ENCODE results near the gene NAALADL2.

The NAALADL2 gene

GRCh38 chr3:174854987-174855386, 4.1 kb upstream of the NAALADL2 start:
- no peak for TF ChIP-seq EZH2phosphoT487 (conservative IDR thresholded peaks at IDR 0.05; ENCODE audit: low read length)
- H4K20me1 ChIP-seq (ENCODE audit: low read depth, low read length) = no peaks in the 10 kb centered on the region
- H2AFZ ChIP-seq (ENCODE audit: low read depth, low read length, severe bottlenecking) = no peak overlapping the region
- no peak overlapping the region for H3K4me2 ChIP-seq (ENCODE audit: low read depth, low read length, poor library complexity, severe bottlenecking)
- H3K9me2 ChIP-seq (replicated peaks; ENCODE audit: insufficient read depth, low read length) = no peaks in the 10 kb centered on the region
- no peaks in the 10 kb centered on the region for H3F3A ChIP-seq (ENCODE audit: insufficient read depth)
- no peaks in the 10 kb centered on the region for H3K79me2 ChIP-seq (ENCODE audit: insufficient read depth, low read length)
- H3K36me3 ChIP-seq (ENCODE audit: low read length) = no peaks in the 10 kb centered on the region
- no peak overlapping the region for H3K9ac ChIP-seq (ENCODE audit: low read length)
- H3K27me3 ChIP-seq (ENCODE audit: low read length) = no peaks in the 10 kb centered on the region
- H3K4me3 ChIP-seq (ENCODE audit: insufficient read depth, low read length, poor library complexity, severe bottlenecking) = no peak overlapping the region
- no peak overlapping the region for H3K27ac ChIP-seq (ENCODE audit: low read depth, low read length)
- no peaks in the 10 kb centered on the region for H3K9me3 ChIP-seq (ENCODE audit: insufficient read depth, low read length)

- TF ChIP-seq EZH2phosphoT487 (conservative IDR thresholded peaks at IDR 0.05; ENCODE audit: low read length) (no peak), CTCF (IDR thresholded peaks at IDR 0.05; ENCODE audit: insufficient read depth, low read length, poor library complexity, severe bottlenecking) (no peak)
- no peak overlapping the region for H3K9ac ChIP-seq (ENCODE audit: low read length)
- no peaks in the 10 kb centered on the region for H3K79me2 ChIP-seq (ENCODE audit: insufficient read depth, low read length)
- H3F3A ChIP-seq (ENCODE audit: insufficient read depth) = no peaks in the 10 kb centered on the region
- H3K4me2 ChIP-seq (ENCODE audit: low read depth, low read length, poor library complexity, severe bottlenecking) = no peak overlapping the region
- H3K9me3 ChIP-seq (ENCODE audit: insufficient read depth, low read length) = no peaks in the 10 kb centered on the region
- no peaks in the 10 kb centered on the region for H3K36me3 ChIP-seq (ENCODE audit: low read length)
- H3K27me3 ChIP-seq (ENCODE audit: low read length) = no peaks in the 10 kb centered on the region
- H3K27ac ChIP-seq (ENCODE audit: low read depth, low read length) = no peak overlapping the region
- no peak overlapping the region for H2AFZ ChIP-seq (ENCODE audit: low read depth, low read length, severe bottlenecking)
- no peak overlapping the region for H3K4me3 ChIP-seq (ENCODE audit: insufficient read depth, low read length, poor library complexity, severe bottlenecking)
- no peaks in the 10 kb centered on the region for H3K9me2 ChIP-seq (replicated peaks; ENCODE audit: insufficient read depth, low read length)
- no peaks in the 10 kb centered on the region for H4K20me1 ChIP-seq (ENCODE audit: low read depth, low read length)
Measured at GRCh38 chr3:174857301-174857700, 1.8 kb upstream of the NAALADL2 start.

- H3K36me3 ChIP-seq (ENCODE audit: low read length) = no peaks in the 10 kb centered on the region
- no peaks in the 10 kb centered on the region for H3F3A ChIP-seq (ENCODE audit: insufficient read depth)
- TF ChIP-seq CTCF (IDR thresholded peaks at IDR 0.05; ENCODE audit: insufficient read depth, low read length, poor library complexity, severe bottlenecking) (no peak), EZH2phosphoT487 (conservative IDR thresholded peaks at IDR 0.05; ENCODE audit: low read length) (no peak)
- no peaks in the 10 kb centered on the region for H3K9me2 ChIP-seq (replicated peaks; ENCODE audit: insufficient read depth, low read length)
- no peaks in the 10 kb centered on the region for H3K27me3 ChIP-seq (ENCODE audit: low read length)
- no peak overlapping the region for H3K4me2 ChIP-seq (ENCODE audit: low read depth, low read length, poor library complexity, severe bottlenecking)
- no peaks in the 10 kb centered on the region for H4K20me1 ChIP-seq (ENCODE audit: low read depth, low read length)
- no peak overlapping the region for H3K4me3 ChIP-seq (ENCODE audit: insufficient read depth, low read length, poor library complexity, severe bottlenecking)
- no peaks in the 10 kb centered on the region for H3K9me3 ChIP-seq (ENCODE audit: insufficient read depth, low read length)
- H3K79me2 ChIP-seq (ENCODE audit: insufficient read depth, low read length) = no peaks in the 10 kb centered on the region
- no peak overlapping the region for H3K27ac ChIP-seq (ENCODE audit: low read depth, low read length)
- H2AFZ ChIP-seq (ENCODE audit: low read depth, low read length, severe bottlenecking) = no peak overlapping the region
- no peak overlapping the region for H3K9ac ChIP-seq (ENCODE audit: low read length)
Measured at GRCh38 chr3:174858353-174858752, 781 bp upstream of the NAALADL2 start.

GRCh38 chr3:174859756-174860155, 622 bp downstream of the NAALADL2 start:
- no peak overlapping the region for H3K9ac ChIP-seq (ENCODE audit: low read length)
- no peaks in the 10 kb centered on the region for H4K20me1 ChIP-seq (ENCODE audit: low read depth, low read length)
- no peaks in the 10 kb centered on the region for H3F3A ChIP-seq (ENCODE audit: insufficient read depth)
- no peaks in the 10 kb centered on the region for H3K36me3 ChIP-seq (ENCODE audit: low read length)
- H3K9me2 ChIP-seq (replicated peaks; ENCODE audit: insufficient read depth, low read length) = no peaks in the 10 kb centered on the region
- TF ChIP-seq CTCF (IDR thresholded peaks at IDR 0.05; ENCODE audit: insufficient read depth, low read length, poor library complexity, severe bottlenecking) (no peak), EZH2phosphoT487 (conservative IDR thresholded peaks at IDR 0.05; ENCODE audit: low read length) (no peak)
- no peaks in the 10 kb centered on the region for H3K79me2 ChIP-seq (ENCODE audit: insufficient read depth, low read length)
- H3K4me3 ChIP-seq (ENCODE audit: insufficient read depth, low read length, poor library complexity, severe bottlenecking) = no peak overlapping the region
- H3K27ac ChIP-seq (ENCODE audit: low read depth, low read length) = no peak overlapping the region
- H3K9me3 ChIP-seq (ENCODE audit: insufficient read depth, low read length) = no peaks in the 10 kb centered on the region
- H2AFZ ChIP-seq (ENCODE audit: low read depth, low read length, severe bottlenecking) = no peak overlapping the region
- no peaks in the 10 kb centered on the region for H3K27me3 ChIP-seq (ENCODE audit: low read length)
- H3K4me2 ChIP-seq (ENCODE audit: low read depth, low read length, poor library complexity, severe bottlenecking) = no peak overlapping the region
